Fibroblast of skin of abdomen (primary cell): ENCODE measurements around the gene NUS1.
"Not testable (repeated sequence)": the region's sequence is repeated elsewhere in the genome, so short reads cannot be mapped to it uniquely, and the experiment has no call there.

Experiments used
- DNase-seq: peaks from one replicate; pipeline ENCODE4 v3.0.0-alpha.2; 2013

Gene NUS1

DNA sequence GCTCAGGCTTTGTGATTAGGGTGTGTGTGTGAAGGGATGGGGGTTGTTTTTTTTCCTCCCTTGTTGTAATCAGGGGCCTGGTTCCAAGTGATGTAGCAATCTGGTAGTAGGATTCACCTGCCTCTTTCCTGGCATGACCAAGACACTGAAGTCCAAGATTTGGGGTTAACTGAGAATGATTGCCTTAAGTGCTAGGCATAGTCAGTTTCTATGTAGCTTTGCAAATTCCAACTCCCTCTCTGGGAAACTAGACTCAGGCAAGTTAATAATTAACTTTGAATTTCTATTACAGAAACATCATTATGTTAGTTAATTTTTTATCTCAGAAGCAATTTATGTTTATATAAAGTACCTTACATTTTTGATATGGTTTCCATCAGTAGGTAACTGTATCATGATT is 43.6 kb downstream of the NUS1 start:
- no peak for DNase-seq

DNA sequence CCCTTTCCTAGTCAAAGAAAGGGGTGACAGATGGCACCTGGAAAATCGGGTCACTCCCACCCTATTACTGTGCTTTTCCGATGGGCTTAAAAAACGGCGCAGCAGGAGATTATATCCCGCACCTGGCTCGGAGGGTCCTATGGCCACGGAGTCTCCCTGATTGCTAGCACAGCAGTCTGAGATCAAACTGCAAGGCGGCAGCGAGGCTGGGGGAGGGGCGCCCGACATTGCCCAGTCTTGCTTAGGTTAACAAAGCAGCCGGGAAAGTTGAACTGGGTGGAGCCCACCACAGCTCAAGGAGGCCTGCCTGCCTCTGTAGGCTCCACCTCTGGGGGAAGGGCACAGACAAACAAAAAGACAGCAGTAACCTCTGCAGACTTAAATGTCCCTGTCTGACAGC is 46.3 kb downstream of the NUS1 start:
- DNase-seq = not testable (repeated sequence)

DNA sequence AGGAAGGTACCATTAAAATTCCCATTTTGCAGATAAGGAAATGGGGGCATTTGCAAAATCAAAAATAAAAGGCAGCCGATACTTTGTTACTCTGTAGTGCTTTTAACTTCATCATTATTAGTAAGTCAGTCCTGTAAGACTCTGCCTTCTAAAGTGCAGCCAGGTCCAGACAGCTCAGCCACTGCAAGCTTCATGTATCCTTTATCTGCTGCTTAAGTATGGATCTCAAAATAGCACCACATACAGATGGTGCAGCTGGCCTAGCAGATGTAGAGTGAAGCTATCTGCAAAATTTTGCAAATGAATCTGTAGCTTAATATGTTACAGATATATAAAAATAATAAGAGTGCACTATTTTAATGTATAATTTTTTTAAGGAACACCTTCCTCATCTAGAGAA is 53.4 kb downstream of the NUS1 start:
- DNase-seq = no peak

DNA sequence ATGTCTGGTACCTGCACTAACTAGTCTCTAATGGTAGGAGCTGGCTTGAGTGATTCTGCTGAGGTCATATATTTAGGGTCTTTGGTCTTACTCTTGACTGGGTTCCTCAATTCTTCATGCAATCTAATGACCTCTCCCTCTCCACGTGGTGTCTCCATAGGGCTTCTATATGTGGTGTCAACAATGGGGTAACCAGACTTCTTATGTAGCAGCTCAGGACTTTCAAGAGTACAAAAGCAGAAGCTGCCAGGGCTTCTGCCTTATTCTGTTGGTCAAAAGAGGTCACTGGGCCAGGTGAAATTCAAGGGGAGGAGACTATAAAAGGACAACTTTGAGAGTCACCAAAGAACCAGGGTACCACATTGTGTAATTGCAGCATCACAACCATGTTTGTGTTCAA is 54.3 kb downstream of the NUS1 start:
- DNase-seq = no peak

DNA sequence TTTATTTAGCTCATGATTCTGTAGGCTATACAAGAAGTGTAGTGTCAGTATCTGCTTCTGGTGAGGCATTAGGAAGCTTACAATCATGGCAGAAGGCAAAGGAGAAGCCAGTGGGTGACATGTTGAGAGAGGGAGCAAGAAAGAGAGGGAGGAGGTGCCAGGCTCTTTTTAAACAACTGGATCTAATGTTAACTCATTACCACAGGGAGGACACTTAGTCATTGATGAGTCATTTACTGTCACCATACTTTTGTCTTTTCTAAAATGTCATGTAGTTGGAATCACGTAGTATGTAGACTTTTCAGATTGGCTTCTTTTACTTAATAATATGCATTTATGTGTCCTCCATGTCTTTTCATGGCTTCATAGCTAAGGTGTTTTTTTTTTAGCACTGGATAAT is 58.1 kb downstream of the NUS1 start:
- DNase-seq = no peak

DNA sequence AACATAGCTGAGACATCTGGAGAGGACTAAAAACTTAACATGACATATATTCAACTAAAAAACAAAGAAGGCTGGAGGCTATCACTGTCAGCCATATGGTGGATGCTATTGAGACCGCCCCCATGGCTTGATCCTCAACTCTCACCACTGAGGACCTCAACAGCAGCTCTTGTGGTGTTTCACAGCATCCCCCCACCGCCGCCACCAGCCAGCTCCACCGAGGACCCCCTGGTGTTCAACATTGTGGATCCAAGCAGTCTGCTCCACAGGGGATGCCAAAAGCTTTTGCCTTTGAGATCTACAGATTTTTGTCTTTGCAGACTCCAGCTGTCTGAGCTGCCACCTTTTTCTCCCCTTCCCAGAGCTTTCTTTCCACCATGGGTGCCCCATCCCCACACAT is 64.6 kb downstream of the NUS1 start:
- no peak for DNase-seq

DNA sequence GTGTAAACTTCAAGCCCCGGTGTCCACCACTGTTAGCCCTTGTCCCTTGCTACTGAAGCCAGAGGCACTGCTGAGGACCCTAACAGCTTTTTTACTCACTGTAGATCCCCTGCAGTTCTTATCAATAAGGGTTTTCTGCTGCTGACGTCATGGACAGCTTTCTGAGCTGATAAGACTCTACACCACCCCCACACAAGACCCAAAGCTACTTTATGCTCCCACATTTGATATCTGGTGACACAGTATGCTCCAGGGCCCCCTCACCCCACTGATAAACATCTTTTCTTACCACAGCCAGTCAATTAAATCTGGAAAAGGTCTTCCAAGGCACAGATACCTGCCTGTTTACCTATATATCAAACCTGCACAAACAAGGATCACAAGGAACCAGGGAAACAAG is 65.3 kb downstream of the NUS1 start:
- no peak for DNase-seq

DNA sequence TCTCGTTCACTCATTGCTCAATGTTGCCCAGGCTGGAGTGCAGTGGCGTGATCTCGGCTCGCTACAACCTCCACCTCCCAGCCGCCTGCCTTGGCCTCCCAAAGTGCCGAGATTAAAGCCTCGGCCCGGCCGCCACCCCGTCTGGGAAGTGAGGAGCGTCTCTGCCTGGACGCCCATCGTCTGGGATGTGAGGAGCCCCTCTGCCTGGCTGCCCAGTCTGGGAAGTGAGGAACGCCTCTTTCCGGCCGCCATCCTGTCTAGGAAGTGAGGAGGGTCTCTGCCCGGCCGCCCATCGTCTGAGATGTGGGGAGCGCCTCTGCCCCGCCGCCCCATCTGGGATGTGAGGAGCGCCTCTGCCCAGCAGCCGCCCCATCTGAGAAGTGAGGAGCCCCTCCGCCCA is 75.4 kb downstream of the NUS1 start:
- DNase-seq = not testable (repeated sequence)
